Measurements from ENCODE around the gene RILPL2.
A peak's percentile ranks its signal among the peaks of the same experiment; 100 is the strongest.
"Not testable (repeated sequence)": the region's sequence is repeated elsewhere in the genome, so short reads cannot be mapped to it uniquely, and the experiment has no call there.

Gene RILPL2

GRCh38 chr12:123428591-123428990, 7.9 kb downstream of the RILPL2 start:
- no peaks in the 10 kb centered on the region for H3K9me3 ChIP-seq (ENCODE audit: control insufficient read depth, low read length)

GRCh38 chr12:123427036-123427769, 9.3 kb downstream of the RILPL2 start:
- H3K36me3 ChIP-seq (ENCODE audit: control insufficient read depth, insufficient read depth, low read length, severe bottlenecking) = peaks cover 21% of the 10 kb centered on the region
- no peak overlapping the region for H3K9ac ChIP-seq (ENCODE audit: low read length)
- H3K27me3 ChIP-seq (replicated peaks; ENCODE audit: control insufficient read depth, insufficient read depth, low read length) = no peaks in the 10 kb centered on the region
- no peaks in the 10 kb centered on the region for H3K4me1 ChIP-seq (ENCODE audit: control insufficient read depth, insufficient read depth, low read length)
- no peaks in the 10 kb centered on the region for H3K9me3 ChIP-seq (ENCODE audit: control insufficient read depth, low read length)
- no peak for DNase-seq (ENCODE audit: low read depth)
- H3K4me3 ChIP-seq (ENCODE audit: low read length) = no peak overlapping the region

More at GRCh38 chr12:123428591-123428990, 7.9 kb downstream of the RILPL2 start:
- peaks cover 14% of the 10 kb centered on the region for H3K36me3 ChIP-seq (ENCODE audit: control insufficient read depth, insufficient read depth, low read length, severe bottlenecking)
- no peak overlapping the region for H3K4me3 ChIP-seq (ENCODE audit: low read length)
- no peak for DNase-seq (ENCODE audit: low read depth)
- H3K9ac ChIP-seq (ENCODE audit: low read length) = no peak overlapping the region
- H3K27me3 ChIP-seq (replicated peaks; ENCODE audit: control insufficient read depth, insufficient read depth, low read length) = no peaks in the 10 kb centered on the region
- H3K4me1 ChIP-seq (ENCODE audit: control insufficient read depth, insufficient read depth, low read length) = peaks cover 7% of the 10 kb centered on the region

- no peaks in the 10 kb centered on the region for H3K27me3 ChIP-seq (replicated peaks; ENCODE audit: control insufficient read depth, insufficient read depth, low read length)
- H3K4me3 ChIP-seq (ENCODE audit: low read length) = no peak overlapping the region
- no peak for DNase-seq (ENCODE audit: low read depth)
- no peaks in the 10 kb centered on the region for H3K9me3 ChIP-seq (ENCODE audit: control insufficient read depth, low read length)
- no peak overlapping the region for H3K9ac ChIP-seq (ENCODE audit: low read length)
- H3K36me3 ChIP-seq (ENCODE audit: control insufficient read depth, insufficient read depth, low read length, severe bottlenecking) = peaks cover 16% of the 10 kb centered on the region
- H3K4me1 ChIP-seq (ENCODE audit: control insufficient read depth, insufficient read depth, low read length) = peaks cover 3% of the 10 kb centered on the region
These were observed 15.2 kb downstream of the RILPL2 start for GRCh38 chr12:123421314-123421713.

GRCh38 chr12:123410041-123410412, 26.5 kb downstream of the RILPL2 start:
- peaks cover 35% of the 10 kb centered on the region for H3K36me3 ChIP-seq (ENCODE audit: control insufficient read depth, insufficient read depth, low read length, severe bottlenecking)
- no peaks in the 10 kb centered on the region for H3K9me3 ChIP-seq (ENCODE audit: control insufficient read depth, low read length)
- H3K4me3 ChIP-seq (ENCODE audit: low read length) = no peak overlapping the region
- no peaks in the 10 kb centered on the region for H3K27me3 ChIP-seq (replicated peaks; ENCODE audit: control insufficient read depth, insufficient read depth, low read length)
- DNase-seq (ENCODE audit: low read depth) = no peak
- H3K9ac ChIP-seq (ENCODE audit: low read length) = no peak overlapping the region
- H3K4me1 ChIP-seq (ENCODE audit: control insufficient read depth, insufficient read depth, low read length) = no peaks in the 10 kb centered on the region

GRCh38 chr12:123409284-123410040, 27.0 kb downstream of the RILPL2 start:
- H3K27me3 ChIP-seq (replicated peaks; ENCODE audit: control insufficient read depth, insufficient read depth, low read length); H3K9ac ChIP-seq (ENCODE audit: low read length); H3K4me3 ChIP-seq (ENCODE audit: low read length); H3K9me3 ChIP-seq (ENCODE audit: control insufficient read depth, low read length); H3K4me1 ChIP-seq (ENCODE audit: control insufficient read depth, insufficient read depth, low read length); DNase-seq (ENCODE audit: low read depth): not testable (repeated sequence)
- H3K36me3 ChIP-seq (ENCODE audit: control insufficient read depth, insufficient read depth, low read length, severe bottlenecking) = peaks cover 41% of the 10 kb centered on the region

DNA sequence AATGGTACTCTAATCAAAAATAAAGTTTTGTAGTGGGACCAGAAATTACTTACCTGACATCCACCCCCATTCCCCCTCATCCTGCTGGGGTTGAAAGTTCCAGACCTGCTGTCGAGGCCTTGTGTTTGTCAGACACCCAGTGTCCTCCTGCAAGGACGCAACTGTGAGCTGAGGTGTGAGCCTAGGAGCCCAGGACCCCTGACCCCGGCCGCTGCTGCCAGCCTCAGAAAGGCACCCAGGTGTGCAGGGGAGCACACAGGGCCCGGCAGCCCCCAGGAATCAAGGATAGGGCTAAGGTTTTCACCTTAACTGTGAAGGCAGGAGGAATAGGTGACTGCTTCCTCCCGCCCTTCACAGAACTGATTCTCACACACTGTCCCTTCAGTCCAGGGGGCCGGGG, 27.9 kb downstream of the RILPL2 start:
- H3K9me3 ChIP-seq (ENCODE audit: control insufficient read depth, low read length); H3K4me3 ChIP-seq (ENCODE audit: low read length); H3K9ac ChIP-seq (ENCODE audit: low read length); H3K4me1 ChIP-seq (ENCODE audit: control insufficient read depth, insufficient read depth, low read length); DNase-seq (ENCODE audit: low read depth); H3K27me3 ChIP-seq (replicated peaks; ENCODE audit: control insufficient read depth, insufficient read depth, low read length): not testable (repeated sequence)
- peaks cover 49% of the 10 kb centered on the region for H3K36me3 ChIP-seq (ENCODE audit: control insufficient read depth, insufficient read depth, low read length, severe bottlenecking)

DNA sequence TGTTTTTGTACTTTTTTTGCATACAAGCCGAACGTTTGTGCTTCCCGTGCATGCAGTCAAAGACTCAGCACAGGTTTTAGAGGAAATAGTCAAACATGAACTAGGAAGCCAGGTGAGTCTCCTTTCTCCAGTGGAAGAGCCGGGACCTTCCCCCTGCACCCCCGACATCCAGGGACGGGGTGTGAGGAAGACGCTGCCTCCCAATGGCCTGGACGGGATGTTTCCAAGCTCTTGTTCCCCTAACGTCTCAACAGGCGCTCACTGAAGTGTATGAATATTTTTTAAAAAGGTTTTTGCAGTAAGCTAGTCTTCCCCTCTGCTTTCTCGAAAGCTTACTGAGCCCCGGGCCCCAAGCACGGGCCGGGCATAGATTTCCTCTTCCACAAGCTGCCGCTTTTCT, 28.6 kb downstream of the RILPL2 start:
- not testable (repeated sequence) for H3K27me3 ChIP-seq (replicated peaks; ENCODE audit: control insufficient read depth, insufficient read depth, low read length); H3K4me3 ChIP-seq (ENCODE audit: low read length); H3K9ac ChIP-seq (ENCODE audit: low read length); H3K9me3 ChIP-seq (ENCODE audit: control insufficient read depth, low read length); DNase-seq (ENCODE audit: low read depth); H3K4me1 ChIP-seq (ENCODE audit: control insufficient read depth, insufficient read depth, low read length)
- peaks cover 56% of the 10 kb centered on the region for H3K36me3 ChIP-seq (ENCODE audit: control insufficient read depth, insufficient read depth, low read length, severe bottlenecking)

GRCh38 chr12:123407269-123407668, 29.2 kb downstream of the RILPL2 start:
- not testable (repeated sequence) for H3K4me3 ChIP-seq (ENCODE audit: low read length); H3K9me3 ChIP-seq (ENCODE audit: control insufficient read depth, low read length); DNase-seq (ENCODE audit: low read depth); H3K9ac ChIP-seq (ENCODE audit: low read length); H3K27me3 ChIP-seq (replicated peaks; ENCODE audit: control insufficient read depth, insufficient read depth, low read length); H3K4me1 ChIP-seq (ENCODE audit: control insufficient read depth, insufficient read depth, low read length)
- peaks cover 63% of the 10 kb centered on the region for H3K36me3 ChIP-seq (ENCODE audit: control insufficient read depth, insufficient read depth, low read length, severe bottlenecking)

- H3K36me3 ChIP-seq (ENCODE audit: control insufficient read depth, insufficient read depth, low read length, severe bottlenecking) = peaks cover 63% of the 10 kb centered on the region
- H3K27me3 ChIP-seq (replicated peaks; ENCODE audit: control insufficient read depth, insufficient read depth, low read length) = no peaks in the 10 kb centered on the region
- no peak overlapping the region for H3K4me3 ChIP-seq (ENCODE audit: low read length)
- no peaks in the 10 kb centered on the region for H3K4me1 ChIP-seq (ENCODE audit: control insufficient read depth, insufficient read depth, low read length)
- no peaks in the 10 kb centered on the region for H3K9me3 ChIP-seq (ENCODE audit: control insufficient read depth, low read length)
- H3K9ac ChIP-seq (ENCODE audit: low read length) = no peak overlapping the region
- DNase-seq (ENCODE audit: low read depth) = no peak
These were observed 31.9 kb downstream of the RILPL2 start for GRCh38 chr12:123404581-123404980.

GRCh38 chr12:123401753-123402683, 34.5 kb downstream of the RILPL2 start:
- Histone ChIP-seq H3K4me1 (ENCODE audit: control insufficient read depth, insufficient read depth, low read length) (peaks cover 21% of the 10 kb centered on the region), H3K4me3 (ENCODE audit: low read length) (no peak overlapping the region), H3K27me3 (replicated peaks; ENCODE audit: control insufficient read depth, insufficient read depth, low read length) (no peaks in the 10 kb centered on the region), H3K9ac (ENCODE audit: low read length) (no peak overlapping the region), H3K36me3 (ENCODE audit: control insufficient read depth, insufficient read depth, low read length, severe bottlenecking) (peaks cover 58% of the 10 kb centered on the region), H3K9me3 (ENCODE audit: control insufficient read depth, low read length) (no peaks in the 10 kb centered on the region)
- no peak for DNase-seq (ENCODE audit: low read depth)

GRCh38 chr12:123399255-123399617, 37.2 kb downstream of the RILPL2 start:
- Histone ChIP-seq H3K9me3 (ENCODE audit: control insufficient read depth, low read length) (no peaks in the 10 kb centered on the region), H3K9ac (ENCODE audit: low read length) (peak overlapping the region; percentile 71), H3K4me3 (ENCODE audit: low read length) (no peak overlapping the region), H3K27me3 (replicated peaks; ENCODE audit: control insufficient read depth, insufficient read depth, low read length) (no peaks in the 10 kb centered on the region), H3K36me3 (ENCODE audit: control insufficient read depth, insufficient read depth, low read length, severe bottlenecking) (peaks cover 58% of the 10 kb centered on the region), H3K4me1 (ENCODE audit: control insufficient read depth, insufficient read depth, low read length) (peaks cover 24% of the 10 kb centered on the region)
- no peak for DNase-seq (ENCODE audit: low read depth)
